NCI-H187 (cell line): Measurements from ENCODE around the gene BAK1.
A peak's percentile ranks its signal among the peaks of the same experiment; 100 is the strongest.
"Not testable (repeated sequence)": the region's sequence is repeated elsewhere in the genome, so short reads cannot be mapped to it uniquely, and the experiment has no call there.

Experiments
- DNase-seq, 2 experiments: peaks; one replicate each; lab custom pipeline; 2025; lab: John Stamatoyannopoulos, UW

BAK1 gene

DNA sequence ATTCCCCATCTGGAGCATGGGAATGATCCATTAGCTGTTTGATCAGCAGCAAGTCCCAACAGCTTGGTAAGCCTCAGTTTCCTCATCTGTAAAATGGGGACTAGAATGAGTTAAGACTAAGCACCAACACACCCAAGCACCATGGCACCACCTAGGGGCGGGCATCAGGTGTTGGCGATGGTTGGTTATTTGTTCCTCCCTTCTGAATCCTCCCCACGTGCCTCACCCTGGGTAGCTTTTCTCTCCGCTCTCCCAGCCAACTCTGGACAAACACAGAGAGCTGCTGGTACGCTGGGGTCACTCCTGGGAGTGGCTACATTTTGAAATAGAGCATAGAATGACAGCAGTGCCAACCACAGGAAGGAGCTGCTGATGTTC lies 27.7 kb upstream of the BAK1 start:
- no peak for DNase-seq

DNA sequence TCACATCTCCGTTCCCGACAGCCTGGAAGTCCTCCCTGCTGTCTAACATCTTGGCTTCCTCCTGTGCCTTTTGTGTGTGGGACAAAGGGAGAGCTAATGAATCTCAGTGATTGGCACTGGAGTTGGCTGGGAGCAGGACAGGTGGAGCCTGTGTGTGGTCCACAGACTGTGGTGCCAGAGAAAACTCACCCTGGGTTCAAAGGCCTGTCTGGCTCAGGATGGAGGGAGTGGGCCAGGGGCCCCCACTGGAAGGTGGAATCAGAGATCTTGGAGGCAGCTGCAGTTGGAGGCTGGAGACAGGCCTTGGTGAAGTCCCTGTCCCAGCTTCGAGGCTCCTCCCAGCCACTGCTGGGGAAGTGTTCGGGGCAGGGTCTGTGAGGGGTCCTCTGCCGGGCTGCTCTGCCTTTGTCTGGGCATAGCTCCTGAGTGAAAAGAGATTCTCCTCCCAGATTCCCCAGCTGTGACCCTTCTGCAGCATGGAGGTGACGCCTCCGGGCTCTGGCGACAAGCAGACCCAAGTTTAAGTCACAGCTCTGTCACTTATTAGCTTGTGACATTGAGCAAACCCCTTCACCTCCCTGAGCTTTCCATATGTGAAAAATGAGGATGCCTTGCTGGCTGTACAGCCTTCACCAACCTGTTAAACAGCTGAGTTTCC lies 27.2 kb upstream of the BAK1 start:
- DNase-seq: no peak

DNA sequence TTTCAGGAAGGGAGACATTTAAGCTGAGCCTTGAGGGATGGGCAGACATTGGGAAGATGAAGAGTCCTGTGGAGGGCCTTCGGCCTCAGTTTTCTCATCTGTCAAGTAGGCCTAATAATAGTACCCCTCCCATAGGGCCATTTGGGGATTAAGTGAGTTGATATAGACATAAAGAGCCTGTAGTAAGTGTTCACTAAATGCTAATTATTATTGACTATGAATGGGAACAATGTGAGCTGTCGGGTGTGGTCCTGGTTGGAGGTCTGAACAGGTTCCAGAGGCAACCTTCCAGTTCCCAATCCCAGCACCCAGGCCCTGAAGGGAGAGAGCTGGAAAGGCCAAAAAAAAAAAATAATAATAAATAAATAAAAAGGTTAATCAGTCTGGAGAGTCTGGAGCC lies 26.6 kb upstream of the BAK1 start:
- DNase-seq: no peak

DNA sequence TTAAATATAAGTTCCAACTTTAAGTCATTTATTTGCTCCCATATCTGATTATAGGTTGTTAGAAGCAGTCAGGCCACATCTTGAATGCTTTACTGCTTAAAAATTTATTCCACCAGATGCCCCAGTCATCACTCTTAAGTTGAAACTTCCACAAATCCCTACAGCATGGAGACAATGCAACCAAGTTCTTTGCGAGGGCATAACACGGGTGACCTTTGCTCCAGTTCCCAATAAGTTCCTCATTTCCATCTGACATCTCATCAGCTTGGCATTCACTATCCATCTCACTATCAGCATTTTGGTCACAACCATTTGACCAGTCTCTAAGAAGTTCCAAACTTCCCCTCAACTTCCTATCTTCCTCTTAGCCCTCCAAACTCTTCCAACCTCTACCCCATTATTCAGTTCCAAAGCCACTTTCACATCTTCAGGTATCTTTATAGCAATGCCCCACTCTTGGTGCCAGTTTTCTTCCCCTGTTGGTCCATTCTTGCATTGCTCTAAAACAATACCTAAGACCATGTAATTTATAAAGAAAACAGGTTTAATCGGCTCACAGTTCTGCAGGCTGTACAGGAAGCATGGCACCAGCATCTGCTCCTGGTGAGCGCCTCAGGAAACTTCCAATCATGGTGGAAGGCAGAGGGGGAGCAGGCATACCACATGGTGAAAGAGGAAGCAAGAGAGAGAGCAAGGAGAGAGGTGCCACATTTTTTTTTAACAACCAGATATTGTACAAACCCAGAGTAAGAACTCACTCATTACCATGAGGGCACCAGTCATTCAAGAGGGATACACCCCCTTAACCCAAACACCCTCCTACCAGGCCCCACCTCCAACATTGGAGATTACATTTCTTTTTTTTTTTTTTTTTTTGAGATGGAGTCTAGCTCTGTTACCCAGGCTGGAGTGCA lies 25.1 kb upstream of the BAK1 start:
- no peak for DNase-seq

DNA sequence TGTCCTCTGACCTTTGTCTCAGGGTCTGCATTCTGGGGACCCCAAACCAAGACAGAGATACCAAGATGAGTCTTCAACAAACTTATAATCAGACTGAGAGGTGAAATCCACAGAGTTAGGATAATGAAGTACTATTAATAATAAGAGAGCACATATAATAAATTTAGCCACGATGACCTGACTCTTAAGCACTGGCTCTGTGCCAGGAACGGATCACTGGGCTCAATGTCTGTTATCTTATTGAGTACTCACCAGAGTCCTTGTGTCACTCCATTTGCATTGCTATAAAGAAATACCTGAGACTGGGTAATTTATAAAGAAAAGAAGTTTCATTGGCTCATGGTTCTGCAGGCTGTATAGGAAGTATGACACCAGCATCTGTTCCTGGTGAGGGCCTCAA lies 22.1 kb upstream of the BAK1 start:
- DNase-seq: no peak

DNA sequence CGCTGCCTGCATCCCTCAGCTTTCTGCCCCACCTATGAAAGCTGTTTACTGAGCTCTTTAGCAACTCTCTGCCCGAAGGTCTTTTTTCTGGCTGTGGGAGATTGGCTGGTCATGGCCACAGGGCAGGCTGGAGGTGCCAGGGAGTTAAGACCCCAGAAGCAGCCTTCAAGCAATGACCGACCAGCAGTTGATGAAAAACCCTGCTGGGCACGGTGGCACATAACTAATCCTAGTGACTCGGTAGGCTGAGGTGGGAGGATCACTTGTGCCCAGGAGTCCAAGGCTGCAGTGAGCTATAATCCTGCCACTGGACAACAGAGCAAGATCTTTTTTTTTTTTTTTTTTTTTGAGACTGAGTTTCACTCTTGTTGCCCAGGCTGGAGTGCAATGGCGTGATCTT lies 20.7 kb upstream of the BAK1 start:
- DNase-seq: no peak

DNA sequence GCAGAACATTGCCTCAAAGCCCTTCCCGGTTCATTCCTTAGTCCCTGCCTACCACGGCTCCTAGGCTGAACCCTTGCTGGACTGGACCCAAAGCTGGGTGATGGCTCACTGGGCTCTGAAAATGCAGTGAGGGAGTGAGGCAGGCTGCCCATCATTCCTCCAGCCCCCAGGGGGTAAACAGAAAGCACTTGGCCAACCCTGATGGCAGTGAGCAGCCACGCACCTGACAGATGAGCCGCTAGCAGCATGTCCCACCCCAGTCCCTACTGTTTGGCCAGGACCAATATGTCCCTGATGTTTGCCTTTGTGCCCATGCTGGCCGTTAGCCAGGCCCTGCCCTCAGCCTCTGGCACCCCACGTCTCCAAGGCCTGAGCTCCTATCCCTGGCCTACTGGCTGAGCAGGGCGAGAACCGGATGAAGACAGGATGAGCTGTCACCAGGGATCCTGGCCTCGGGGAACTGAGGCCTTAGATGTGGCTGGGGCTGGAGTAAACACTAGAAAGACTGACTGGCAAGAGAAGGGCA lies 19.4 kb upstream of the BAK1 start:
- DNase-seq: no peak

DNA sequence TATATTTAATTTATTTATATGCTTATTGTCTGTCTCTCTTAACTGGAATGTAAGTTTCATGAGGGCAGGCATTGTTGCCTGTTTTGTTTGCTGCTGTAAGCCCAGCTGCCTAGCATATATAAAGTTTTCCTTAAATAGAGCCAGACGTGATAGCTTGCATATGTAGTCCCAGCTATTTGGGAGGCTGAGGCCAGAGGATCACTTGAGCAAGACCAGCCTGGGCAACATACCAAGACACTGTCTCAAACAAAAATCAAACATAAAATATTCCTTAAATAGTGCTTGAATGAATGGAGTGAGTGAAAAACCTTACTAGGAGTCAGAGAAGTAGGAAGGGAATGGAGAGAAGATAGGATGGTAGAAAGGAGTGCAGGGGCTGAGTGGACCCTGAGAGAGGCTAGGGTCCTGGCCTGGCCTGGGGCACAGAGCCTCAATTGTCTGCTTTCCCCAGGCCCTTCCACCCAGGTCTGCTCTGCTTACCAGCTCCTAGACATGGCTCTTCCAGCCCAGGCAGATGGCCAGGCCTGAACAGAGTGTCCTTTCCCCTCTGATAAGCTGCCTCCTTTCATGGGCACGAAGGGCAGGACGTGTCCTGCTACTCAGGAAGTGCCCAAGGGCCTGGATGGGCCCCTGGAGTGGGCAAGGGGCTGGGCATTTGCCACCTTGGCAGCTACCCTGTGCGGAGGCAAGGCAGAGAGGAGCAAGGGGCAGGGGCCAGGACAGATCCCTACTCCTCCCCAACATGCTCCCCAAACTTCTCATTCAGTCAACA lies 17.7 kb upstream of the BAK1 start:
- no peak for DNase-seq

DNA sequence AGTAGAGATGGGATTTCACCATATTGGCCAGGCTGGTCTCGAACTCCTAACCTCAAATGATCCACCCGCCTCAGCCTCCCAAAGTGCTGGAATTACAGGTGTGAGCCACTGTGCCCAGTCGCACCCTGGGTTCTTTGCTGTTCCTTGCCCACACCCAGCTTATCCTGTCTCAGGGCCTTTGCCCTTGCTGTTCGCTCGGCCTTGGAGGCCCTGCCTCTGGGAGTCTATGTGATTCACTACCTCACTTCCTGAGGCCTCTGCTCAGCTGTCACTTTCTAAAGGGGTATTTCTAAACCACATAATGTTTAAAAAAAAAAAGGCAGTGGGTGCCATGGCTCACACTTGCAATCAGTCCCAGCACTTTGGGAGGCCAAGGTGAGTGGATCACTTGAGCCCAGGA lies 16.8 kb upstream of the BAK1 start:
- DNase-seq: not testable (repeated sequence)

DNA sequence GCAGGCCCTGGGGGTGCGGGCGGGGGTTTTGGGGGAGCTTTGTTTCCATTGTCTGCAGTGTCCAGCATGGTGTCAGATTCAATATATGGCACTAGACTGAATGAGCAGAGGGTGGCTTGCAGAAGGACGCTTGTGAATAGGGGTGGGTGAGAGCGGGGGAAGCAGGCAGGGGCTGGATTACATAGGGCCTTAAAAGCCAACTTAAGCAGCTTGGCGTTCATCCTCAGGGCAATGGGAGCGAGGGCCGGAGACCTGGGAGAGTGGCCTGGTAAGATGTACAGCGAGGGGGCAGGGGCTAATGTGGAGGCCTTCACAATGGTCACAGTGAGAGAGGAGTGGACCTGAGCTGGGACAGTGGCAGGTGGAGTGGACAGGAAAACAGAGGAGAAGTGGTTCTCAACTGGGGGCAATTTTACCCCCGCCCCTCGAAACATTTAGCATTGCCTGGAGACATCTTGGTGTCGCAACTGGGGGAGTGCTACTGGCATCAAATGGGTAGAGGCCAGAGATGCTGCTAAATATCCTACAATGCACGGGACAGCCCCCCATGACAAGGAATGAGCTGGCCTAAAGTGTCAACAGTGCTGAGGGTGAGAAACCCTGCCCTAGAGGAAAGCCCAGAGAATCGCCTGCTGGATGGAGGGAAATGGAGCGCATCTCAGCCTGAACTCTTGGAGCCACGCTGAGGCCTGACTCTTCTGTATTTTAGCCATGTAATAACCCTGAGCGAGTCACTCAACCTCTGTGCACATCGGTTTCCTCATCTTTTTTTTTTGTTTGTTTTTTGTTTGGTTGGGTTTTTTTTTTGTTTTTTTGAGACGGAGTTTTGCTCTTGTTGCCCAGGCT lies 15.1 kb upstream of the BAK1 start:
- DNase-seq: no peak

DNA sequence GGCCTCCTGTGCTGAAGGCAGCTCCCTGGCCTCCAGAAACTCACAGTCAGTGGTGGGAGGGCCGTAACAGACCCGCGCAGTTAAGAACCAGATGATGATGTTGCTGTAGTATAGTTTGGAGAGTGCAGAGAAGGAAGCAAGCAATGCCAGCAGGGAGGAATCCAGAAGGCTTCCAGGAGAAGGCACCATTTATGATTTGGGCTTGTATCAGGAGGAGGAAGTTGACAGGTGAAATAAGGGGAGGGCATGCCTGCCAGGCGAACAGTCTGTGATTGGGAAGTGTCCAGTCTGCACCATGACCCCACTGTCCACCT lies 13.3 kb upstream of the BAK1 start:
- no peak for DNase-seq

DNA sequence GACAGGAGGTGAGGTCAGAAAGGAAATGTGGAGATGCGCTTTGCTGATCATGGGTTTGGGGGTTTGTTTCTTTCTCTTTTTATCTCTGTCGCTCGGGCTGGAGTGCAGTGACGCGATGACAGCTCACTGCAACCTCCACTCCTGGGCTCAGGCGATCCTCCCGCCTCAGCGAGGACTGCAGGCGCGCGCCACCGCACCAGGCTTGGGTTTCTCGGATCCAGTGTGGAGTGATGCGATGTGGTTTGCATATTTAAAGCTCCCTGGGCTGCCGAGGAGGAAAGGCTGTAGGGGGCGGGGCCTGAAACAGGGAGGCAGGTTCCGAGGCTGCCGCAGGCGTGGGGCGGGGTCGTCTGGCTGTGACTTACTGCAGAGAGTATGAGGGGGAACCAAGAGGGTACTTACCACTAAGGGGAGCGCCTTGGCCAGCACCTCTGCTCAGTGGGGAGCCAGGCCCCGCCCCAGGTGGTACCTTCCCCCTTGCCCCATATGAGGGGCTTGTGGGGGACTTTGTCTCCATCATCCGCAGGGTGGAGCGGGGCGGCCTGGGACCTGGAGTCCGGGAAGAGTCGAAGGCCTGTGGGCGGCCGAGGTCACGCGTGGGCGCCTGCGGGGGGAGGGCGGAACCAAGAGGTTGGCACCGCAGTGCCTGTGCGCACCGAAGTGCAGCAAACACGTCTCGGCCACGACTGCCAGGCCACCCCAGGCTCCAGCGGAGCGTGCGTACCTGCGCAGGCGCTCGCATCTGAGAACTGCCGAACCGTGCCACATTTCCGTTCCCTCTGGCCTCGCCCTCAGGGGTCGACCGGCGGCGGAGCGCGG lies 12.7 kb upstream of the BAK1 start:
- no peak for DNase-seq

DNA sequence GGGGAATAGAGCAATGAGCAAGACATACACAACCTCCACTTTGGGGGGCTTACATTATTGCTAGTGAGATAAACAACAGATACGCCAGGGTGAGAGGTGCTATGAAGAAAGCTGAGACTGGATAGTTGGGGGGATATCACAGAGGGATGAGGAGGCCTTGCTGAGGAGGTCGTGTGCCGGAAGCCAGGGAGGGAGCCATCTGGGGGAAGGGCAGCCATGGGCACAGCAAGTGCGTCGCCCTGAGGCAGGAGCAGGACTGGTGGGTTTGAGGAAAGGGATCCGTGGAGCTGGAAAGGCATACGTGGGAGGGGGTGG lies 12.2 kb upstream of the BAK1 start:
- no peak for DNase-seq

DNA sequence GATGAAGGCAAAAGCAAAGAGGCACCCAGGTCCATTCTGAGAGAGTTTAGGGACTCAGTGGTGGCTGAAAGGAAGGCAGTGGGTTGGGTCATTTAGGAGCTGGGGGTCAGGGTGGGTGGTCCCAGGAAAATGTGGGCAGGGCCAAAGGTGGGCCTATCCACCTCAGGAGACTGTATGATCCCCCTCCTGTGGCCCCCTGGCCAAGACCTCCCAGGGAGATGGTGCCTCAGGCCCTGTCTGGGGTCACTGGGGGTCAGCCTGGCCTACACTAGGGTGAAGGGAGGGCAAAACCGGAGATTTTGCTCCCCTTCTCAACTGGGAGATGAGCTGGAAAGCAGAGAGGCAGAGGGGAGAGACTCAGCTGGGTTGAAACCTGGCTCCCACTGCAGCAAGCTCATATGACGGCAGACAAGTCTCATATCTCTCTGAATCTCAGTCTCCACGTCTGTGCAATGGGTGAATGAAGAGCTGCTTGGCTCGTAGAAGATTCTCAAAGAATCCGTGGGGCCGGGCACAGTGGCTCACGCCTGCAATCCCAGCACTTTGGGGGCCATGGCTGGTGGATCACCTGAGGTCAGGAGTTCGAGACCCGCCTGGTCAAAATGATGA lies 11.5 kb upstream of the BAK1 start:
- no peak for DNase-seq

DNA sequence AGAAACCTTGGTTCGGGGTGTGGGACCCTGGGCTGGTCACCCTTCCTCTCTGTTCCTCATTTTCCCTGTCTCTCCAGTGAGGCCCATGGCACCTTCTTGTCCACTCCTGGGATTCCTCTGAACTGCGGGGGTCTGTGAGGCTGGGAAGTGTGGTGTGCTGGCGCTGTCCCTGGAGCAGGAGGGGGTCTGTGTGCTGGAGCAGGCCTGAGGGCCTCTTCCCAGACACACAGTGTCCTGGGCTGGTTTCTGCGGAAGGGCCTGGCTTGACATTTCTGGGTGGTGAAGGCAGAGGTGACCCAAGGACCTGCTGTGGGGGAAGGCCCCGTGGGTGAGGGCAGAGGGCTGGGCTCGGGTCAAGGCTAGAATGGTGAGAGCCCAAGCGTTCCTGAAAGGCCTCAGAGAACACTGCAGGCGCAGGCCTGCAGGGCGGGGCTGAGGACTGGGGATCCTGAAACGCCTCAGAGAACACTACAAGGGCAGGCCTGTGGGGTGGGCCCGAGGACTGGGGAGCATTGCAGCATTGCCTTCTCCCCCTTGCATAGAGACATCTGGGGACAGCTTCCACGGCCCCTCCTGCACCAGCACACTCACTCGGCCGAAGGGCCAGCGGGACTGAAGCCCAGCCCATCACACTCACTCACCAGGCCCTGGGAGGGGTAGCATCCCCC lies 10.6 kb upstream of the BAK1 start:
- DNase-seq: no peak

DNA sequence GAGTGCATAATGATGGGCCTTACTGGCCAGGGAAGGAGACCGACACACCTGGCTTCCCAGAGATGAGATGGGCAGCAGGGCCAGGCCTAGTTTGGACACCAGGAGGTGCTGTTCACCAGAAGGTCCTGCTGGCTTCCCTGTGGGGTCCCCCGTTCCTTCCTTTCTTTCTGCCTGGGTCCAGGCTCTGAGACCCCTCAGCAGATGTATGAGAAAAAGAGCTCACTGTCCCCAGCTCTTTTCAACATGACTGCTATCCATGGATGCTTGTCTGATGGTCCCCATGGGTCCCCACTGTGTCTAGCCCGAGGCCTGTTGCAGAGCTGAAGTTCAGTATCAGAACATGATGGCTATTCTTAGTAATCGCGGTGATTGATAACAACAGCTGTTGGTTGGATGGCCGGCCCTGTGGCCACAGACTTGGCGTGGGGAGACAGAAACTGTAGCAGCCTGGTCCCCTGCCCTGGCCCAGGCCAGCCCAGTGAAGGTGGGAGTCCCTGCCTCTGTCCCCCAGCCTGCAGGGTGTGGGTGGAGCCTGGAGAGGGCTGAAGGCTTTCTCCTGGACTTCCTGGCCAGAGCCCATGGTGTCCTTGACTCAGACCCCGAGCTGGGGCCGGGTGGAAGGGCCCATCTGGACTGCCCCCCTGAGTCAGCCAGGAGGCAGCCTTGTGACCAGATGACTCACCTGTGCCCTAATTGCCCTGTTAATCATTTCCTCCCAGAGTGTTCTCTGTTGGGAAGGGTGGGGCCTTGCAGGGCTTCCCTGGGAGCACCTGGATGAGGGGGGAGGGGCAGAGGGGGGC lies 9.9 kb upstream of the BAK1 start:
- DNase-seq: peak; percentile 5 to 23

DNA sequence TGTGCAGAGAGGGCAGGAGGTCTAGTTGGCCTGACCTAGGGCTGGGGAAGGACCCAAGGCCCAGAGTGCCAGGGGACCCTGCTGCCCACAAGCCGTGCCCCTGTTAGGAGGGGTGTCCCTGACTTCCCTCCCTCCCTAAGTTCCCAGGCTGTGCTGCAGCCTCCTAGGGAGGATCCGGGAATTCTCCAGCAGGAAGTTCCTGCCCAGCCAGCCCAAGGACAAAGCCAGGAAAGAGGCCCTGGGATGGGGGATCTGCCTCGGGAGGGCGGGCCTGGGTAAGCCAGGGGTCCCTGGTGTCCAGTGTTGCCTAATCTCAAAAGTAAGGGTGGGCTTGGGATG lies 9.3 kb upstream of the BAK1 start:
- no peak for DNase-seq

DNA sequence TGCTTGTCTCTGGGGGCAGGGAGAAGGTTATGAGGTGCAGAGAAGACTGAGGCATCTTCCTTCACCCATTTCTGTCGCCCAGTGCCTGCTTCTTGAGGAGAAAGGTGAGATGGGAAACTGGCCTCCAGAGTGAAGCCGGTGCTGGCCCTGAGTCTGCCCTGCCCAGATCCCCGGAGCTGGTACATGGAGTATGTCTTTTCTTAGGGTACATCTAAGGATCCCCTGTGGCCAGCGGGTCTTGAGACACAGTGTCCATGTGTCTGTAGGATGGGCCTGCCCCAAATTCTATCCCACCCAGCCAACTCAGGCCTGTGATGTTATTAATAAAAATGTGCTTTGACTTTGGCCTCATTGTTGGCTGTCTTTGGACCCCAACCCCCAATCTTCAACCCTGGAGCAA lies 8.8 kb upstream of the BAK1 start:
- no peak for DNase-seq

DNA sequence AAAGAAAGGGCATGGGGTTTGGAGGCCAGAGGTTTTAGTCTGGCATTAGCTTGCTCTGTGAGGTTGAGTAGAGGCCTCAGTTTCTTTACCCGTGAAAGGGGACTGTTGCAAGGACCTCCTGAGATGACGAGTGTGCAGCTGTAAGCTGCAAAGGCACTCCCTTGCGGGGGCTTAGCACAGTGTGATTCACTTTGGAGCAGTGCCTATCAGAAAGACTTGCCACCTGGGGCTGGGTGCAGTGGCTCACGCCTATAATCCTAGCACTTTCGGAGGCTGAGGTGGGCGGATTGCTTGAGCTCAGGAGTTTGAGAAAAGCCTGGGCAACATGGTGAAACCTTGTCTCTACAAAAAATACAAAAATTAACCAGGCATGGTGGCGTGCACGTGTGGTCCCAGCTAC lies 7.5 kb upstream of the BAK1 start:
- no peak for DNase-seq
